ENCODE data around the gene PPP1R8.

DNA sequence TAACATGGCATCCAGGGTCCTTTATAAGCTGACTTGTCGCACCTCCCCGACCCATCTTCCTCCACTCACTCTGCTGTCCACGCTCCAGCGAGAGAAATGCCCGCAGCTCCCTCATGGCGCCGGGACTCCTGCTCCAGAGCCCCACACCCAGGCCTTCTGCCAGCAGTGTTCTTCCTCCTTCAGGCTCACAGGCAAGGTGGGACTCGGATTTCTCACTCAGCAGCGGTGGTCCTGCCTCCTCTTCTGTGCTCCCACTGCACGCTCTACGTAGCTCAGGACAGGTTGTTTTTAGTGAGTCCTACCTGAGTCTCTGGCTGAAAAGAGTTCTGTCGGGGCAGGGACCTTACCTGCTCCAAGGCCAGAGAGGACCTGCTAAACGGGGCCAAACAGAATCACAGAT is 53.0 kb downstream of the PPP1R8 start:
- TF ChIP-seq NR1H2 (CRISPR knock-in tag; IDR thresholded peaks at IDR 0.05) (no peak), ZNF263 (CRISPR knock-in tag; IDR thresholded peaks at IDR 0.05; ENCODE audit: low read depth) (no peak), CBFB (CRISPR knock-in tag; IDR thresholded peaks at IDR 0.05; ENCODE audit: low read depth) (no peak), TCF7 (CRISPR knock-in tag; IDR thresholded peaks at IDR 0.05; ENCODE audit: low read depth) (no peak), NR3C1 (CRISPR knock-in tag; conservative IDR thresholded peaks at IDR 0.05; ENCODE audit: low read depth) (no peak), SP1 (CRISPR knock-in tag; conservative IDR thresholded peaks at IDR 0.05) (no peak)
- TF ChIP-seq, protein P1, sequence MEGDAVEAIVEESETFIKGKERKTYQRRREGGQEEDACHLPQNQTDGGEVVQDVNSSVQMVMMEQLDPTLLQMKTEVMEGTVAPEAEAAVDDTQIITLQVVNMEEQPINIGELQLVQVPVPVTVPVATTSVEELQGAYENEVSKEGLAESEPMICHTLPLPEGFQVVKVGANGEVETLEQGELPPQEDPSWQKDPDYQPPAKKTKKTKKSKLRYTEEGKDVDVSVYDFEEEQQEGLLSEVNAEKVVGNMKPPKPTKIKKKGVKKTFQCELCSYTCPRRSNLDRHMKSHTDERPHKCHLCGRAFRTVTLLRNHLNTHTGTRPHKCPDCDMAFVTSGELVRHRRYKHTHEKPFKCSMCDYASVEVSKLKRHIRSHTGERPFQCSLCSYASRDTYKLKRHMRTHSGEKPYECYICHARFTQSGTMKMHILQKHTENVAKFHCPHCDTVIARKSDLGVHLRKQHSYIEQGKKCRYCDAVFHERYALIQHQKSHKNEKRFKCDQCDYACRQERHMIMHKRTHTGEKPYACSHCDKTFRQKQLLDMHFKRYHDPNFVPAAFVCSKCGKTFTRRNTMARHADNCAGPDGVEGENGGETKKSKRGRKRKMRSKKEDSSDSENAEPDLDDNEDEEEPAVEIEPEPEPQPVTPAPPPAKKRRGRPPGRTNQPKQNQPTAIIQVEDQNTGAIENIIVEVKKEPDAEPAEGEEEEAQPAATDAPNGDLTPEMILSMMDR (IDR thresholded peaks at IDR 0.05), result no peak
- TF ChIP-seq, protein P2, sequence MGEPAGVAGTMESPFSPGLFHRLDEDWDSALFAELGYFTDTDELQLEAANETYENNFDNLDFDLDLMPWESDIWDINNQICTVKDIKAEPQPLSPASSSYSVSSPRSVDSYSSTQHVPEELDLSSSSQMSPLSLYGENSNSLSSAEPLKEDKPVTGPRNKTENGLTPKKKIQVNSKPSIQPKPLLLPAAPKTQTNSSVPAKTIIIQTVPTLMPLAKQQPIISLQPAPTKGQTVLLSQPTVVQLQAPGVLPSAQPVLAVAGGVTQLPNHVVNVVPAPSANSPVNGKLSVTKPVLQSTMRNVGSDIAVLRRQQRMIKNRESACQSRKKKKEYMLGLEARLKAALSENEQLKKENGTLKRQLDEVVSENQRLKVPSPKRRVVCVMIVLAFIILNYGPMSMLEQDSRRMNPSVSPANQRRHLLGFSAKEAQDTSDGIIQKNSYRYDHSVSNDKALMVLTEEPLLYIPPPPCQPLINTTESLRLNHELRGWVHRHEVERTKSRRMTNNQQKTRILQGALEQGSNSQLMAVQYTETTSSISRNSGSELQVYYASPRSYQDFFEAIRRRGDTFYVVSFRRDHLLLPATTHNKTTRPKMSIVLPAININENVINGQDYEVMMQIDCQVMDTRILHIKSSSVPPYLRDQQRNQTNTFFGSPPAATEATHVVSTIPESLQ (CRISPR knock-in tag; IDR thresholded peaks at IDR 0.05), result no peak
- TF ChIP-seq, protein P3, sequence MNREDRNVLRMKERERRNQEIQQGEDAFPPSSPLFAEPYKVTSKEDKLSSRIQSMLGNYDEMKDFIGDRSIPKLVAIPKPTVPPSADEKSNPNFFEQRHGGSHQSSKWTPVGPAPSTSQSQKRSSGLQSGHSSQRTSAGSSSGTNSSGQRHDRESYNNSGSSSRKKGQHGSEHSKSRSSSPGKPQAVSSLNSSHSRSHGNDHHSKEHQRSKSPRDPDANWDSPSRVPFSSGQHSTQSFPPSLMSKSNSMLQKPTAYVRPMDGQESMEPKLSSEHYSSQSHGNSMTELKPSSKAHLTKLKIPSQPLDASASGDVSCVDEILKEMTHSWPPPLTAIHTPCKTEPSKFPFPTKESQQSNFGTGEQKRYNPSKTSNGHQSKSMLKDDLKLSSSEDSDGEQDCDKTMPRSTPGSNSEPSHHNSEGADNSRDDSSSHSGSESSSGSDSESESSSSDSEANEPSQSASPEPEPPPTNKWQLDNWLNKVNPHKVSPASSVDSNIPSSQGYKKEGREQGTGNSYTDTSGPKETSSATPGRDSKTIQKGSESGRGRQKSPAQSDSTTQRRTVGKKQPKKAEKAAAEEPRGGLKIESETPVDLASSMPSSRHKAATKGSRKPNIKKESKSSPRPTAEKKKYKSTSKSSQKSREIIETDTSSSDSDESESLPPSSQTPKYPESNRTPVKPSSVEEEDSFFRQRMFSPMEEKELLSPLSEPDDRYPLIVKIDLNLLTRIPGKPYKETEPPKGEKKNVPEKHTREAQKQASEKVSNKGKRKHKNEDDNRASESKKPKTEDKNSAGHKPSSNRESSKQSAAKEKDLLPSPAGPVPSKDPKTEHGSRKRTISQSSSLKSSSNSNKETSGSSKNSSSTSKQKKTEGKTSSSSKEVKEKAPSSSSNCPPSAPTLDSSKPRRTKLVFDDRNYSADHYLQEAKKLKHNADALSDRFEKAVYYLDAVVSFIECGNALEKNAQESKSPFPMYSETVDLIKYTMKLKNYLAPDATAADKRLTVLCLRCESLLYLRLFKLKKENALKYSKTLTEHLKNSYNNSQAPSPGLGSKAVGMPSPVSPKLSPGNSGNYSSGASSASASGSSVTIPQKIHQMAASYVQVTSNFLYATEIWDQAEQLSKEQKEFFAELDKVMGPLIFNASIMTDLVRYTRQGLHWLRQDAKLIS (CRISPR knock-in tag; IDR thresholded peaks at IDR 0.05; ENCODE audit: borderline replicate concordance), result no peak
- TF ChIP-seq, protein P4, sequence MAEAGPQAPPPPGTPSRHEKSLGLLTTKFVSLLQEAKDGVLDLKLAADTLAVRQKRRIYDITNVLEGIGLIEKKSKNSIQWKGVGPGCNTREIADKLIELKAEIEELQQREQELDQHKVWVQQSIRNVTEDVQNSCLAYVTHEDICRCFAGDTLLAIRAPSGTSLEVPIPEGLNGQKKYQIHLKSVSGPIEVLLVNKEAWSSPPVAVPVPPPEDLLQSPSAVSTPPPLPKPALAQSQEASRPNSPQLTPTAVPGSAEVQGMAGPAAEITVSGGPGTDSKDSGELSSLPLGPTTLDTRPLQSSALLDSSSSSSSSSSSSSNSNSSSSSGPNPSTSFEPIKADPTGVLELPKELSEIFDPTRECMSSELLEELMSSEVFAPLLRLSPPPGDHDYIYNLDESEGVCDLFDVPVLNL (CRISPR knock-in tag; IDR thresholded peaks at IDR 0.05; ENCODE audit: borderline replicate concordance, low read depth), result no peak
- TF ChIP-seq, protein P5, sequence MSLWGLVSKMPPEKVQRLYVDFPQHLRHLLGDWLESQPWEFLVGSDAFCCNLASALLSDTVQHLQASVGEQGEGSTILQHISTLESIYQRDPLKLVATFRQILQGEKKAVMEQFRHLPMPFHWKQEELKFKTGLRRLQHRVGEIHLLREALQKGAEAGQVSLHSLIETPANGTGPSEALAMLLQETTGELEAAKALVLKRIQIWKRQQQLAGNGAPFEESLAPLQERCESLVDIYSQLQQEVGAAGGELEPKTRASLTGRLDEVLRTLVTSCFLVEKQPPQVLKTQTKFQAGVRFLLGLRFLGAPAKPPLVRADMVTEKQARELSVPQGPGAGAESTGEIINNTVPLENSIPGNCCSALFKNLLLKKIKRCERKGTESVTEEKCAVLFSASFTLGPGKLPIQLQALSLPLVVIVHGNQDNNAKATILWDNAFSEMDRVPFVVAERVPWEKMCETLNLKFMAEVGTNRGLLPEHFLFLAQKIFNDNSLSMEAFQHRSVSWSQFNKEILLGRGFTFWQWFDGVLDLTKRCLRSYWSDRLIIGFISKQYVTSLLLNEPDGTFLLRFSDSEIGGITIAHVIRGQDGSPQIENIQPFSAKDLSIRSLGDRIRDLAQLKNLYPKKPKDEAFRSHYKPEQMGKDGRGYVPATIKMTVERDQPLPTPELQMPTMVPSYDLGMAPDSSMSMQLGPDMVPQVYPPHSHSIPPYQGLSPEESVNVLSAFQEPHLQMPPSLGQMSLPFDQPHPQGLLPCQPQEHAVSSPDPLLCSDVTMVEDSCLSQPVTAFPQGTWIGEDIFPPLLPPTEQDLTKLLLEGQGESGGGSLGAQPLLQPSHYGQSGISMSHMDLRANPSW (CRISPR knock-in tag; conservative IDR thresholded peaks at IDR 0.05; ENCODE audit: low read depth), result no peak
- TF ChIP-seq, protein P6, sequence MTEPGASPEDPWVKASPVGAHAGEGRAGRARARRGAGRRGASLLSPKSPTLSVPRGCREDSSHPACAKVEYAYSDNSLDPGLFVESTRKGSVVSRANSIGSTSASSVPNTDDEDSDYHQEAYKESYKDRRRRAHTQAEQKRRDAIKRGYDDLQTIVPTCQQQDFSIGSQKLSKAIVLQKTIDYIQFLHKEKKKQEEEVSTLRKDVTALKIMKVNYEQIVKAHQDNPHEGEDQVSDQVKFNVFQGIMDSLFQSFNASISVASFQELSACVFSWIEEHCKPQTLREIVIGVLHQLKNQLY (CRISPR knock-in tag; IDR thresholded peaks at IDR 0.05), result no peak
- TF ChIP-seq, protein P7, sequence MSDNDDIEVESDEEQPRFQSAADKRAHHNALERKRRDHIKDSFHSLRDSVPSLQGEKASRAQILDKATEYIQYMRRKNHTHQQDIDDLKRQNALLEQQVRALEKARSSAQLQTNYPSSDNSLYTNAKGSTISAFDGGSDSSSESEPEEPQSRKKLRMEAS (CRISPR knock-in tag; IDR thresholded peaks at IDR 0.05), result no peak
- TF ChIP-seq, protein P8, sequence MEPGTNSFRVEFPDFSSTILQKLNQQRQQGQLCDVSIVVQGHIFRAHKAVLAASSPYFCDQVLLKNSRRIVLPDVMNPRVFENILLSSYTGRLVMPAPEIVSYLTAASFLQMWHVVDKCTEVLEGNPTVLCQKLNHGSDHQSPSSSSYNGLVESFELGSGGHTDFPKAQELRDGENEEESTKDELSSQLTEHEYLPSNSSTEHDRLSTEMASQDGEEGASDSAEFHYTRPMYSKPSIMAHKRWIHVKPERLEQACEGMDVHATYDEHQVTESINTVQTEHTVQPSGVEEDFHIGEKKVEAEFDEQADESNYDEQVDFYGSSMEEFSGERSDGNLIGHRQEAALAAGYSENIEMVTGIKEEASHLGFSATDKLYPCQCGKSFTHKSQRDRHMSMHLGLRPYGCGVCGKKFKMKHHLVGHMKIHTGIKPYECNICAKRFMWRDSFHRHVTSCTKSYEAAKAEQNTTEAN (CRISPR knock-in tag; IDR thresholded peaks at IDR 0.05), result no peak

Measured in WTC11 (cell line).